GM13977 (cell line): Measurements from ENCODE around the gene KLF8.
A peak's percentile ranks its signal among the peaks of the same experiment; 100 is the strongest.

ENCODE experiments used
- DNase-seq: peaks from one replicate; pipeline ENCODE4 v3.0.0; 2012; ENCODE audit warnings: low spot score
- in situ Hi-C: fragments of 300-500 bp; cut with MboI; formaldehyde crosslinking; loops from one replicate; pipeline ENCODE4 v1.12.0; 2022; ENCODE audit warnings: low sequenced_read_pairs, low pct_unique_long_range_greater_than_20kb, mixed read lengths, inconsistent platforms; ENCODE audit not compliant: unreplicated experiment
- TF ChIP-seq, protein P1 (sequence below): IDR thresholded peaks from 2 replicates; pipeline ENCODE4 v1.5.1; 2012; ENCODE audit warnings: mild to moderate bottlenecking, control low read depth; ENCODE audit not compliant: insufficient read depth; ENCODE audit errors: extremely low read depth, missing control alignments

KLF8 gene

DNA sequence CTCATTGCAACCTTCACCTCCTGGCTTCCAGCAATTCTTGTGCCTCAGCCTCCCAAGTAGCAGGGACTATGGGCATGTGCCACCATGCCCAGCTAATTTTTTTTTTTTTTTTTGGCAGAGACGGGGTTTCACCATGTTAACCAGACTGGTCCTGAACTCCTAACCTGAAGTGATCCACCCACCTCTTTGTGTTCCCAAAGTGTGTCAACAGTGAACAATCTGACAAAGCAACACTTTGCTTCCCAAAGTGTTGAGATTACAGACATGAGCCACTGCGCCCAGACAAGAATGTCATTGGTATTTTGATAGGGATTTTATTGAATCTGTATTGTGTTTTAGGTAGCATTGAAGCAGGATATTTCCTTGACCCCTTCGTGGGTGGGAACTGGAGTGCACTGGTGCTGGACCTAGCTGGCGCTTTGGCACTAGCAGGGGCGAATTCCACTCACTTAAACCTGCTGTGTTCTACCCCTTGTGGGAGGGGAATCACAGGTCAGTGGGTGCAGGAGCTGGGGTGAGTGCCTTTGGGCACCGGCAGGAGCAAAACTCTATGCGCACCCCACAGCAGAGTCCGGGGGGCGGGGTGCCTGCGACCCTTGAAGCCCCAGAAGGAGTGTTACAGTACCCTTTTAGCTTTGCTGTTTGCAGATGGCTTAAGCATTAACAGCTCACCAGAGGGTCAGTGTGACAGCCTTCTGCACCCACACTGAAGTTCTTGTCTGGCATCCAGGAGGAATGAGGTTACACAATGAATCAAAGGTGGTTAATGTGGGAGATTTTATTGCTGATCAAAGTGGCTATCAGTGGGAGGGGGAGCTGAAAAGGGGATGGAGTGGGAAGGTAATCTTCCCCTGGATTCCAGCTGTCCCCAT is 21.9 kb downstream of the KLF8 start:
- in situ Hi-C loops, result loop anchor here (25.0 kb wide), 1 partner anchor 483 kb away; the partner anchor contains the start of gene NBDY
- DNase-seq, result no peak
- TF ChIP-seq, protein P1, sequence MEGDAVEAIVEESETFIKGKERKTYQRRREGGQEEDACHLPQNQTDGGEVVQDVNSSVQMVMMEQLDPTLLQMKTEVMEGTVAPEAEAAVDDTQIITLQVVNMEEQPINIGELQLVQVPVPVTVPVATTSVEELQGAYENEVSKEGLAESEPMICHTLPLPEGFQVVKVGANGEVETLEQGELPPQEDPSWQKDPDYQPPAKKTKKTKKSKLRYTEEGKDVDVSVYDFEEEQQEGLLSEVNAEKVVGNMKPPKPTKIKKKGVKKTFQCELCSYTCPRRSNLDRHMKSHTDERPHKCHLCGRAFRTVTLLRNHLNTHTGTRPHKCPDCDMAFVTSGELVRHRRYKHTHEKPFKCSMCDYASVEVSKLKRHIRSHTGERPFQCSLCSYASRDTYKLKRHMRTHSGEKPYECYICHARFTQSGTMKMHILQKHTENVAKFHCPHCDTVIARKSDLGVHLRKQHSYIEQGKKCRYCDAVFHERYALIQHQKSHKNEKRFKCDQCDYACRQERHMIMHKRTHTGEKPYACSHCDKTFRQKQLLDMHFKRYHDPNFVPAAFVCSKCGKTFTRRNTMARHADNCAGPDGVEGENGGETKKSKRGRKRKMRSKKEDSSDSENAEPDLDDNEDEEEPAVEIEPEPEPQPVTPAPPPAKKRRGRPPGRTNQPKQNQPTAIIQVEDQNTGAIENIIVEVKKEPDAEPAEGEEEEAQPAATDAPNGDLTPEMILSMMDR, result no peak

DNA sequence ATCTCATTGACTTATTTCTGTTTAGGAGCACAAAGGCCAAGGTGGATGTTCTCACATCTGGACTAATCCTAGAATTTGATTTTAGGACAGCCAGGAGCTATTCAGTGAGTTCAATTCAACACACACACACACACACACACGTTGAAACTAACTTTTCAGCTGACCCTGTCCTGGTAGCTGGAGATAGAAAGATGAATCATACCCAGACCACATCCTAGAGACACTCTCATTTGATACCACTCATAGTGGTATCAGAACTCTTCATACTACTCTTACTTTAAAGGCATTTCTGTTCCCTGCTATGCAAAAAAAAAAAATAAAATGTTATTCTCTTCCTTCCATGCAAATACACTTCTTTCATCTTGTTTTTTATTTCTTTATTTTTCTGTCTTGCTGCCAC is 36.7 kb downstream of the KLF8 start:
- in situ Hi-C loops, result loop anchor here (25.0 kb wide), 1 partner anchor 468 kb away; the partner anchor contains the start of gene NBDY
- TF ChIP-seq, protein P1, result no peak
- DNase-seq, result peak; percentile 11

DNA sequence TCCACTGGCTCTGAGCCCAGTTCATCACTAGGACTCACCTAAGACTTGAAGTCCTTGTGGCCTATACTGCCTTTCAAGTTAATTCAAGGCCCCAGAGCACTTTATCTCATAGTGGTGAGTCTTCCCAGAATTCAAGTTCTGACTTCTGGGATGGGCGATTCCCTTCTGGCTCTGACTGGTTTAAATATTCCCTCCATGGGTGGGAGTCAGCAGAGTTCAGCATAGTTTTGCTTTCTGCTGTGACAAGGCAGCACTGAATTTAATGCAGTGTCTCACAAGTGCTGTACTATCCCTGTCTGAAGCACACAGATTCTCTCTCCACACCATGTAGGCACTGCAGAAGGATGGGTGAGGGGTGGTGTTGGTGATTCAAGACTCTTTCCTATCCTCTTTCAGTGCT is 46.5 kb downstream of the KLF8 start:
- no peak for DNase-seq
- TF ChIP-seq, protein P1, result no peak
- in situ Hi-C loops, result no loop called here

DNA sequence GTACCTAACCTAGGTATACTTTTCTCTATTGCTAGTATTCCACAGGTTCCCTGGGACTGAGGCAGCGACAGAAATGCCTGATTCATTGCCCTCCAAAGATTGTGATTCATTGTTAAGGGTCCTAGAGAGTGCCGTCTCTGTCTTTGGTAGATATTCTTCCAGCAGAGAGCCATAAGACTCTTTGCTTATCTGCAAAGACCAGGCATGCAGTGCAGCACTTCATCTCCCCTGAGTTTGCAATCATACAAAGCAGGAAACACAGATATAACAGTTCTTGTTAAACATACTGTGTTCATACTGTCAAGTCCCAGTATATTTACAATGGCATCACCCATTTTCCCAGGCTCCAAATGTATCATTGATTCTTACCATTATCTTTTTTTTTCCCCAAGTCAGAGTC is 47.7 kb downstream of the KLF8 start:
- in situ Hi-C loops, result no loop called here
- DNase-seq, result no peak
- TF ChIP-seq, protein P1, result no peak

DNA sequence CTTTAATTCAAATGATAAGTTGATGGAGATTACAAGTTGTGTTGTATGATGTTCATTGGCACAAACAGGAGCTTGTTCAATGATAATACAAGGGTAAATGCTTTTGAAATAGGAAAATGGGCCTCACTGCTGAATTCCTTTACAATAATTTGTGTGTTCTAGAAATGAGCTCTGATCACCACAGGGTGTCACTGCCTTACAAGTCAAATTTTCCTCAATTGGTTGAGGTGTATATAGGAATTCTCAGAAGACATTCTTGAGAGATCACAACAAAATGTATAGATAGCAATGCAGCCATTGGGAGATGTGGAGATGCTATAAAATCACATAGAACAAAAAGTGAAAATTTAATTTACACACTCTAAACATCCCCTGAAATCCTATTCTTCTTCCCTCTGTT is 49.6 kb downstream of the KLF8 start:
- in situ Hi-C loops, result no loop called here
- TF ChIP-seq, protein P1, result peak; percentile 30
- DNase-seq, result no peak

DNA sequence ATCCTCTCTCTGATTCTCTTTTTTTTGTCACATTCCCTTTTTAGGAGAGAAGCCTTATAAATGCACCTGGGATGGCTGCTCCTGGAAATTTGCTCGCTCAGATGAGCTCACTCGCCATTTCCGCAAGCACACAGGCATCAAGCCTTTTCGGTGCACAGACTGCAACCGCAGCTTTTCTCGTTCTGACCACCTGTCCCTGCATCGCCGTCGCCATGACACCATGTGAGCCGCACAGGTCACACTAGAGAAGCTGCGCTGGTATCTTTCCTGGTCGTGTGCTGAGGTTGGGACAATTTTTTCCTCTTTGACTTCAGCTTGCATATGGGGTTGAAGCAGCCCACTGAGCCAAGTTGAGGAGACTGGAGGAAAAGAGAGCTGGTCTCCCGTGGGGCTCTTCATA is 52.1 kb downstream of the KLF8 start:
- in situ Hi-C loops, result no loop called here
- DNase-seq, result no peak
- TF ChIP-seq, protein P1, result no peak
